HepG2 (cell line): ENCODE results near the gene GPR17. TPM values are rescaled to one million over a fixed set of nuclear protein-coding genes. Genes with fewer than 3 reads are reported as not detected.

Source experiments
- ATAC-seq: fragments of 200-7000 bp; cut with Tn5 transposase; 3 replicates; pipeline ENCODE4 v1.9.1; 2020; ENCODE audit warnings: mild to moderate bottlenecking, moderate library complexity
- BruUV-seq: library from RNA; stranded (reverse); fragments of 400-500 nt; replicated peaks from 2 replicates; lab custom pipeline; 2021; lab: Mats Ljungman, UMichigan
- CTCF ChIA-PET: fragments of 300-600 bp; formaldehyde crosslinking; extraction: SDS; loops from one replicate; lab custom pipeline; 2021; ENCODE audit warnings: low total read pairs, inconsistent platforms, low intra/inter-chr PET ratio; lab: Yijun Ruan, JAX
- POLR2A ChIA-PET: fragments of 350-600 bp; sonication (Branson Sonifier 250); formaldehyde crosslinking; loops from one replicate; lab custom pipeline; 2020; ENCODE audit warnings: antibody characterized with exemption, inconsistent platforms; lab: Yijun Ruan, JAX
- DNase-seq: peaks from one replicate; pipeline ENCODE4 v3.0.0-alpha.2; 2015; ENCODE audit warnings: low spot score
- FAIRE-seq: peaks from 3 replicates; lab custom pipeline; 2011; peaks lifted over from hg19 to GRCh38; lab: Jason Lieb, UNC
- H2AFZ ChIP-seq: one replicate; pipeline ENCODE4 v1.6.1; 2011; ENCODE audit warnings: low read length, inconsistent platforms
- H3K27ac ChIP-seq: fragments of 300-600 bp; 3 replicates; pipeline ENCODE4 v1.8.0; 2011; ENCODE audit warnings: mixed run types, mild to moderate bottlenecking, mixed read lengths, low read length, inconsistent platforms; ENCODE audit not compliant: insufficient read depth; ENCODE audit errors: extremely low read length
- H3K27me3 ChIP-seq, 2 experiments: fragments of 200-600 bp in 1 of 2; 2 replicates in 1 of 2; 3 replicates in 1 of 2; pipeline versions ENCODE4 v1.6.0 to v1.8.0; 2011; ENCODE audit warnings: low read length in 2 of 2, mild to moderate bottlenecking in 2 of 2, moderate library complexity in 2 of 2, inconsistent platforms in 1 of 2; ENCODE audit not compliant: insufficient read depth in 2 of 2, control insufficient read depth in 1 of 2
- H3K36me3 ChIP-seq, 2 experiments: fragments of 200-600 bp in 1 of 2; replicated peaks in 1 of 2; 2 replicates in 1 of 2; 3 replicates in 1 of 2; pipeline versions ENCODE4 v1.5.1 to v1.8.0; 2011; ENCODE audit warnings: low read length in 2 of 2, inconsistent platforms in 1 of 2; ENCODE audit not compliant: insufficient read depth in 2 of 2, control insufficient read depth in 1 of 2
- H3K4me1 ChIP-seq: 2 replicates; pipeline ENCODE4 v1.5.1; 2012; ENCODE audit warnings: low read length, inconsistent platforms; ENCODE audit not compliant: insufficient read depth
- H3K4me2 ChIP-seq: 2 replicates; pipeline ENCODE4 v1.6.0; 2011; ENCODE audit warnings: low read depth, low read length, inconsistent platforms
- H3K4me3 ChIP-seq, 3 experiments: fragments of 200-600 bp in 1 of 3; sonication (generic), shearing (Covaris generic) in 1 of 3; replicated peaks in 1 of 3; 2 replicates each; pipeline ENCODE4 v1.5.1; 2011 to 2016; ENCODE audit warnings: low read length in 3 of 3, inconsistent platforms in 2 of 3, low read depth in 2 of 3, mild to moderate bottlenecking in 2 of 3, control low read depth in 1 of 3, mixed read lengths in 1 of 3; ENCODE audit not compliant: insufficient read depth in 1 of 3
- H3K79me2 ChIP-seq: one replicate; pipeline ENCODE4 v1.6.1; 2011; ENCODE audit warnings: low read length, inconsistent platforms; ENCODE audit not compliant: insufficient read depth
- H3K9ac ChIP-seq: 2 replicates; pipeline ENCODE4 v1.6.0; 2011; ENCODE audit warnings: mild to moderate bottlenecking, low read depth, low read length, inconsistent platforms; ENCODE audit not compliant: insufficient read depth
- H3K9me3 ChIP-seq: 2 replicates; pipeline ENCODE4 v1.5.1; 2012; ENCODE audit warnings: mild to moderate bottlenecking, low read length
- H4K20me1 ChIP-seq: 2 replicates; pipeline ENCODE4 v1.6.0; 2011; ENCODE audit warnings: inconsistent platforms, mild to moderate bottlenecking, low read length, moderate library complexity; ENCODE audit not compliant: insufficient read depth
- ATF4 ChIP-seq, 2 experiments: fragments of 450-650 bp in 1 of 2; sonication (generic) in 1 of 2; formaldehyde crosslinking; IDR thresholded peaks; 2 replicates each; pipeline versions ENCODE4 v1.5.0 to v1.8.0; 2020 to 2022; ENCODE audit warnings: mild to moderate bottlenecking in 1 of 2, missing genetic modification reagents in 1 of 2
- FOXO4 ChIP-seq: sonication (generic); formaldehyde crosslinking; conservative IDR thresholded peaks from 2 replicates; pipeline ENCODE4 v1.8.1; 2023; ENCODE audit warnings: missing genetic modification reagents
- PPARG ChIP-seq: conservative IDR thresholded peaks from 2 replicates; pipeline ENCODE4 v1.6.1; 2016; ENCODE audit warnings: missing biosample characterization, missing genetic modification reagents
- ZNF275 ChIP-seq: sonication (generic); formaldehyde crosslinking; IDR thresholded peaks from 2 replicates; pipeline ENCODE4 v1.8.0; 2022; ENCODE audit warnings: missing genetic modification reagents, mild to moderate bottlenecking, inconsistent platforms, borderline replicate concordance
- WGBS: methylation state at CpG from one replicate; pipeline ENCODE4 v1.1.6; 2017; ENCODE audit warnings: low lambda C conversion rate; 5-methylcytosine and 5-hydroxymethylcytosine counted together
- in situ Hi-C: cut with HindIII; loops from 2 replicates; pipeline ENCODE4 v1.10.0; 2017; ENCODE audit warnings: low pct_unique_long_range_greater_than_20kb; ENCODE audit not compliant: extremely low pct_ligation_motif_present
- intact Hi-C: fragments of 100-400 bp; cut with micrococcal nuclease; formaldehyde crosslinking; loops from one replicate; pipeline ENCODE4 v1.10.0; 2022; ENCODE audit not compliant: unreplicated experiment
- polyA plus RNA-seq, 8 experiments: library from polyadenylated mRNA; depleted of rRNA in 3 of 8; stranded (reverse) in 7 of 8; unstranded in 1 of 8; fragments of >200 nt; fragmentation: Illumina TruSeq in 4 of 8; extraction: Trizol in 4 of 8; gene quantifications; 2 replicates each; pipeline versions ENCODE4 v1.2.1 to v1.2.3, GENCODE V29; 2011 to 2016; ENCODE audit warnings: low read depth in 4 of 8, missing spikeins in 1 of 8, mixed read lengths in 1 of 8; ENCODE audit not compliant: insufficient read depth in 1 of 8
- total RNA-seq, 5 experiments: library from RNA; depleted of rRNA; stranded (reverse); fragments of >200 nt; fragmentation: Illumina TruSeq; extraction: Trizol; gene quantifications; 2 replicates each; pipeline ENCODE4 v1.2.3, GENCODE V29; 2016; ENCODE audit warnings: low read depth in 1 of 5

The GPR17 gene
- total and polyA plus RNA-seq, 2 of the 13 experiments (the other 11 are each of a cell fraction or from before 2014, with no cell fraction given) = not detected

DNA sequence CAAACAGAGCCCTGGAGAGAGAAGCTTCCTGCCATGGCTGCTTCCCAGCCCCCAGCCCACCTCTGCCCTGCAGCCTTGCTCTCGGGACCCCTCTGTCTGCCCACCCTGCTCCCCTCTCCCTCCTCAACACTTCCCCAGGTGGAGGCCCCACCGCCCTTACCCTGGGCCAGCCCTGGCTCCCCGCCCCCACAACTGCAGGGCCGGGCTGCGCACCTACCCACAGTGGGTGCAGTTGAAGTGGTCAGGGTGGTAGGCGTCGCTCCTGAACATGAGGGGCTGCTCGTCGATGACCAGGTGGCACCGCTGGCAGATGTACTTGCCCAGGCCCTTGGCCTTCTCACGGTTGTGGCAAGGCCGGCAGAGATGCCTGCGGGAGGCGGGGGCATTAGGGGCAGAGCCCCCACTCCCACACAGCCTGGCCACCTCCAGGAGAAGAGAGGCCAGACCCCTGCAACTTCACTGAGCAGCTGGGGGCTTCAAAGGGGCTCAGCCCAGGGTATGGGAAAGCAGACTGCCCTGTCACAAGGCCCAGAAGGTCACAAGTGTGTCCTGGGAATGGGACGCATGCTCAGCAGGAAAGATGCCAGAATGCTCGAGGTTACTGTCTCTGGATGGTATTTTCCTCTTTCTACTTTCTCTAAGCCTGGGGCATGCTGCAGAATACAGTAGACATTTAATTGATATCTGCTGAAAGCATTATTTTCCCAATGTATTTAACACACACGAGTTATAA lies 3.1 kb upstream of the GPR17 start:
- ChIA-PET CTCF (no interaction called here), POLR2A (no interaction called here)
- ATAC-seq = no peak
- Histone ChIP-seq H2AFZ (no peak overlapping the region), H3K4me2 (no peak overlapping the region), H4K20me1 (no peaks in the 10 kb centered on the region), H3K9me3 (no peaks in the 10 kb centered on the region), H3K79me2 (no peaks in the 10 kb centered on the region), H3K27ac (no peak overlapping the region), H3K9ac (no peak overlapping the region), H3K4me1 (peaks cover 73% of the 10 kb centered on the region), H3K36me3 (no peaks in the 10 kb centered on the region), H3K27me3 (peaks cover 8 to 60% of the 10 kb centered on the region in 2 experiments), H3K4me3 (no peak overlapping the region)
- TF ChIP-seq ZNF275 (CRISPR knock-in tag) (no peak), ATF4 (CRISPR knock-in tag; IDR thresholded peaks at IDR 0.05) (no peak), FOXO4 (CRISPR knock-in tag) (0 out of 2 replicates have a peak, but pooled peaks have one; percentile 54), PPARG (CRISPR knock-in tag) (no peak)
- no peak for FAIRE-seq
- DNase-seq = no peak
- in situ Hi-C loops (no loop called here), intact Hi-C loops (loop anchor here (10.0 kb wide), 1 partner anchor 108 kb away; the partner anchor contains the start of gene MYO7B)
- WGBS = 60% methylated on average over 16 of the region's 17 CpGs
- no TSS peak for BruUV-seq
